Naive thymus-derived CD4-positive, alpha-beta T cell (primary cell): Measurements from ENCODE around the gene MRTFB. TPM values are rescaled to one million over a fixed set of nuclear protein-coding genes. Genes with fewer than 3 reads are reported as not detected.

Experiments
- ATAC-seq: fragments of 150-1000 bp; cut with Tn5 transposase; 2 replicates; pipeline ENCODE4 v1.10.0; 2021; ENCODE audit warnings: mild to moderate bottlenecking, moderate library complexity
- CTCF ChIA-PET: fragments of 350-600 bp; sonication (Branson Sonifier 250); formaldehyde crosslinking; loops from one replicate; lab custom pipeline; 2021; ENCODE audit warnings: antibody characterized with exemption; lab: Charles Lee
- POLR2A ChIA-PET: fragments of 350-600 bp; sonication (Branson Sonifier 250); formaldehyde crosslinking; loops from one replicate; lab custom pipeline; 2021; ENCODE audit warnings: antibody characterized with exemption, inconsistent platforms; lab: Charles Lee
- DNase-seq, 9 donors: peaks; one replicate each; pipeline versions ENCODE4 v3.0.0 to v3.0.0-alpha.2; 2020 to 2022; ENCODE audit warnings: mixed read lengths in 1 of 9
- H3K27ac ChIP-seq: one replicate; pipeline ENCODE4 v1.7.0; 2013; ENCODE audit warnings: mild to moderate bottlenecking, low read depth, low read length, moderate library complexity
- H3K27me3 ChIP-seq, 2 donors: one replicate each; pipeline ENCODE4 v1.7.0; 2013; ENCODE audit warnings: low read length in 2 of 2, mild to moderate bottlenecking in 2 of 2, moderate library complexity in 2 of 2; ENCODE audit not compliant: control insufficient read depth in 2 of 2, insufficient read depth in 2 of 2
- H3K36me3 ChIP-seq, 3 experiments: 1 replicate in 2 of 3; 2 replicates in 1 of 3; pipeline ENCODE4 v1.7.0; 2013; ENCODE audit warnings: low read length in 3 of 3, mild to moderate bottlenecking in 3 of 3, moderate library complexity in 1 of 3; ENCODE audit not compliant: insufficient read depth in 3 of 3, control insufficient read depth in 2 of 3
- H3K4me1 ChIP-seq, 2 donors: one replicate each; pipeline ENCODE4 v1.7.0; 2013; ENCODE audit warnings: low read length in 2 of 2, mild to moderate bottlenecking in 2 of 2, moderate library complexity in 1 of 2; ENCODE audit not compliant: control insufficient read depth in 2 of 2, insufficient read depth in 2 of 2
- H3K4me3 ChIP-seq: 2 replicates; pipeline ENCODE4 v1.7.0; 2013; ENCODE audit warnings: mild to moderate bottlenecking, low read length
- H3K9me3 ChIP-seq, 3 experiments: 1 replicate in 2 of 3; 2 replicates in 1 of 3; pipeline ENCODE4 v1.7.0; 2013; ENCODE audit warnings: low read length in 3 of 3; ENCODE audit not compliant: control insufficient read depth in 2 of 3
- H3K27ac Mint-ChIP-seq, 9 donors: one replicate each; pipeline ENCODE4 v1.8.0; 2020 to 2022; ENCODE audit warnings: mixed read lengths in 9 of 9, mild to moderate bottlenecking in 8 of 9, moderate library complexity in 5 of 9, inconsistent platforms in 2 of 9
- H3K27me3 Mint-ChIP-seq, 5 donors: one replicate each; pipeline ENCODE4 v1.8.0; 2021 to 2022; ENCODE audit warnings: mixed read lengths in 5 of 5, mild to moderate bottlenecking in 1 of 5
- H3K36me3 Mint-ChIP-seq, 5 donors: one replicate each; pipeline ENCODE4 v1.8.0; 2020 to 2022; ENCODE audit warnings: mixed read lengths in 5 of 5, mild to moderate bottlenecking in 3 of 5, inconsistent platforms in 1 of 5
- H3K4me1 Mint-ChIP-seq, 7 donors: one replicate each; pipeline ENCODE4 v1.8.0; 2020 to 2022; ENCODE audit warnings: mixed read lengths in 7 of 7, mild to moderate bottlenecking in 3 of 7, inconsistent platforms in 1 of 7
- H3K4me3 Mint-ChIP-seq, 10 donors: one replicate each; pipeline ENCODE4 v1.8.0; 2020 to 2022; ENCODE audit warnings: mild to moderate bottlenecking in 10 of 10, mixed read lengths in 10 of 10, moderate library complexity in 6 of 10, inconsistent platforms in 2 of 10
- H3K9me3 Mint-ChIP-seq, 11 donors: one replicate each; pipeline ENCODE4 v1.8.0; 2020 to 2022; ENCODE audit warnings: mixed read lengths in 11 of 11, mild to moderate bottlenecking in 4 of 11, inconsistent platforms in 1 of 11, moderate library complexity in 1 of 11
- intact Hi-C, 2 donors: fragments of 100-400 bp; cut with micrococcal nuclease; formaldehyde crosslinking; loops; one replicate each; pipeline ENCODE4 v1.15.1; 2023
- polyA plus RNA-seq, 2 donors: library from polyadenylated mRNA; unstranded; fragments of 300-500 nt; fragmentation: Illumina TruSeq; gene quantifications; one replicate each; pipeline ENCODE4 v1.2.3, GENCODE V29; 2021
- total RNA-seq, 6 experiments: library from RNA in 5 of 6; stranded (reverse) in 5 of 6; gene quantifications; 1 replicate in 5 of 6; 2 replicates in 1 of 6; pipeline ENCODE4 v1.2.3 and lab custom pipeline; 2021 to 2026

The MRTFB gene
- total and polyA plus RNA-seq, 7 experiments from 2014 or later: 9.1 to 33.2 (median 25.4) TPM

- Mint-ChIP-seq H3K4me1 (peaks cover 12 to 50% (median 18%) of the 10 kb centered on the region in 7 donors), H3K27me3 (no peaks in the 10 kb centered on the region), H3K27ac (no peak overlapping the region), H3K36me3 (peaks cover 0 to 15% (median 13%) of the 10 kb centered on the region in 5 donors), H3K4me3 (peak overlapping the region in 2 of 10 donors; percentile 23 to 47), H3K9me3 (peaks cover 0 to 2% (median 0%) of the 10 kb centered on the region in 11 donors)
- POLR2A ChIA-PET: no interaction called here
- DNase-seq (no peak), ATAC-seq (no peak)
- intact Hi-C loops: no loop called here
- Histone ChIP-seq H3K27ac (no peak overlapping the region), H3K9me3 (no peaks in the 10 kb centered on the region), H3K4me3 (no peak overlapping the region), H3K27me3 (no peaks in the 10 kb centered on the region), H3K36me3 (no peaks in the 10 kb centered on the region), H3K4me1 (peaks cover 0 to 2% of the 10 kb centered on the region in 2 donors)
- CTCF ChIA-PET: interaction anchor here (0.7 kb wide), 1 partner anchor 278 kb away, joined by 3 read pairs; no protein-coding TSS in a partner anchor
These were observed 131.0 kb downstream of the MRTFB start for GRCh38 chr16:14202095-14202494.

- no peak overlapping the region for H3K4me3 ChIP-seq
- no peaks in the 10 kb centered on the region for H3K27me3 ChIP-seq
- no peaks in the 10 kb centered on the region for H3K4me1 ChIP-seq
- Mint-ChIP-seq H3K27me3 (no peaks in the 10 kb centered on the region), H3K9me3 (peaks cover 0 to 2% (median 0%) of the 10 kb centered on the region in 11 donors), H3K4me3 (peak overlapping the region in 3 of 10 donors; percentile 21 to 47 (median 29)), H3K36me3 (peaks cover 0 to 16% (median 13%) of the 10 kb centered on the region in 5 donors), H3K4me1 (peaks cover 8 to 44% (median 16%) of the 10 kb centered on the region in 7 donors), H3K27ac (no peak overlapping the region)
- no peaks in the 10 kb centered on the region for H3K9me3 ChIP-seq
- H3K27ac ChIP-seq: no peak overlapping the region
- POLR2A ChIA-PET: interaction anchor here (1.5 kb wide), 1 partner anchor 16 kb away, joined by 4 read pairs; no protein-coding TSS in a partner anchor
- no peak for DNase-seq
- ATAC-seq: no peak
- CTCF ChIA-PET: interaction anchor here (0.7 kb wide), 1 partner anchor 279 kb away, joined by 3 read pairs; no protein-coding TSS in a partner anchor
- no peaks in the 10 kb centered on the region for H3K36me3 ChIP-seq
- intact Hi-C loops: no loop called here
These were observed 131.6 kb downstream of the MRTFB start for GRCh38 chr16:14202697-14203096.

GRCh38 chr16:14203166-14203565 lies 132.0 kb downstream of the MRTFB start:
- CTCF ChIA-PET: no interaction called here
- Mint-ChIP-seq H3K27ac (no peak overlapping the region), H3K4me3 (peak overlapping the region in 1 of 10 donors; percentile 47), H3K4me1 (peaks cover 8 to 42% (median 16%) of the 10 kb centered on the region in 7 donors), H3K27me3 (no peaks in the 10 kb centered on the region), H3K9me3 (peaks cover 0 to 2% (median 0%) of the 10 kb centered on the region in 11 donors), H3K36me3 (peaks cover 0 to 18% (median 13%) of the 10 kb centered on the region in 5 donors)
- POLR2A ChIA-PET: interaction anchor here (1.5 kb wide), 1 partner anchor 16 kb away, joined by 4 read pairs; no protein-coding TSS in a partner anchor
- intact Hi-C loops: no loop called here
- ATAC-seq (no peak), DNase-seq (no peak)
- Histone ChIP-seq H3K9me3 (no peaks in the 10 kb centered on the region), H3K4me3 (no peak overlapping the region), H3K27ac (no peak overlapping the region), H3K27me3 (no peaks in the 10 kb centered on the region), H3K4me1 (no peaks in the 10 kb centered on the region), H3K36me3 (no peaks in the 10 kb centered on the region)

GRCh38 chr16:14205666-14206065 lies 134.5 kb downstream of the MRTFB start:
- Mint-ChIP-seq H3K9me3 (no peaks in the 10 kb centered on the region), H3K27ac (no peak overlapping the region), H3K4me3 (no peak overlapping the region), H3K4me1 (peaks cover 0 to 25% (median 8%) of the 10 kb centered on the region in 7 donors), H3K36me3 (peaks cover 0 to 14% (median 0%) of the 10 kb centered on the region in 5 donors), H3K27me3 (no peaks in the 10 kb centered on the region)
- no peaks in the 10 kb centered on the region for H3K36me3 ChIP-seq
- H3K9me3 ChIP-seq: no peaks in the 10 kb centered on the region
- no peaks in the 10 kb centered on the region for H3K27me3 ChIP-seq
- no peak for DNase-seq
- POLR2A ChIA-PET: no interaction called here
- CTCF ChIA-PET: no interaction called here
- ATAC-seq: no peak
- H3K4me1 ChIP-seq: no peaks in the 10 kb centered on the region
- H3K4me3 ChIP-seq: no peak overlapping the region
- no peak overlapping the region for H3K27ac ChIP-seq
- intact Hi-C loops: no loop called here

- no peaks in the 10 kb centered on the region for H3K27me3 Mint-ChIP-seq
- intact Hi-C loops: no loop called here
- H3K36me3 Mint-ChIP-seq: peaks cover 0 to 53% (median 21%) of the 10 kb centered on the region in 5 donors
- Histone ChIP-seq H3K27ac (no peak overlapping the region), H3K4me3 (no peak overlapping the region), H3K4me1 (no peaks in the 10 kb centered on the region), H3K36me3 (peaks cover 0 to 7% (median 0%) of the 10 kb centered on the region in 3 experiments), H3K27me3 (no peaks in the 10 kb centered on the region), H3K9me3 (no peaks in the 10 kb centered on the region)
- ATAC-seq (no peak), DNase-seq (no peak)
- H3K4me1 Mint-ChIP-seq: peaks cover 0 to under 1% (median 0%) of the 10 kb centered on the region in 7 donors
- H3K4me3 Mint-ChIP-seq: no peak overlapping the region
- no peaks in the 10 kb centered on the region for H3K9me3 Mint-ChIP-seq
- POLR2A ChIA-PET: no interaction called here
- CTCF ChIA-PET: no interaction called here
- H3K27ac Mint-ChIP-seq: no peak overlapping the region
These were observed 140.9 kb downstream of the MRTFB start for GRCh38 chr16:14211856-14212543.

GRCh38 chr16:14215941-14216340 lies 144.8 kb downstream of the MRTFB start:
- H3K9me3 ChIP-seq: no peaks in the 10 kb centered on the region
- no peaks in the 10 kb centered on the region for H3K27me3 ChIP-seq
- Mint-ChIP-seq H3K4me3 (no peak overlapping the region), H3K27ac (no peak overlapping the region), H3K27me3 (no peaks in the 10 kb centered on the region), H3K9me3 (no peaks in the 10 kb centered on the region), H3K4me1 (no peaks in the 10 kb centered on the region), H3K36me3 (peaks cover 0 to 77% (median 47%) of the 10 kb centered on the region in 5 donors)
- ChIA-PET POLR2A (no interaction called here), CTCF (no interaction called here)
- no peaks in the 10 kb centered on the region for H3K4me1 ChIP-seq
- DNase-seq (no peak), ATAC-seq (no peak)
- peaks cover 0 to 23% (median 0%) of the 10 kb centered on the region in 3 experiments for H3K36me3 ChIP-seq
- intact Hi-C loops: no loop called here
- H3K4me3 ChIP-seq: no peak overlapping the region
- H3K27ac ChIP-seq: no peak overlapping the region
